LoVo (cell line): ENCODE measurements around the gene SLIT3.

Experiments used
- DNase-seq: peaks from one replicate; pipeline ENCODE4 v3.0.0-alpha.2; 2016; ENCODE audit warnings: low spot score

SLIT3 gene

GRCh38 chr5:168860503-168860902 lies 440.4 kb downstream of the SLIT3 start:
- no peak for DNase-seq

- no peak for DNase-seq
These were observed 440.9 kb downstream of the SLIT3 start for GRCh38 chr5:168860081-168860480.

- no peak for DNase-seq
These were observed 441.5 kb downstream of the SLIT3 start for GRCh38 chr5:168859471-168859870.

- DNase-seq, result no peak
These were observed 441.9 kb downstream of the SLIT3 start for GRCh38 chr5:168858994-168859393.

GRCh38 chr5:168858371-168858770 lies 442.6 kb downstream of the SLIT3 start:
- DNase-seq, result no peak

GRCh38 chr5:168853972-168854371 lies 447.0 kb downstream of the SLIT3 start:
- DNase-seq, result no peak

- DNase-seq, result no peak
These were observed 448.6 kb downstream of the SLIT3 start for GRCh38 chr5:168852329-168852728.

- DNase-seq, result no peak
These were observed 449.0 kb downstream of the SLIT3 start for GRCh38 chr5:168851902-168852321.

GRCh38 chr5:168850683-168851082 lies 450.3 kb downstream of the SLIT3 start:
- DNase-seq, result no peak

- DNase-seq, result no peak
These were observed 452.4 kb downstream of the SLIT3 start for GRCh38 chr5:168848569-168848968.

GRCh38 chr5:168847511-168848073 lies 453.3 kb downstream of the SLIT3 start:
- DNase-seq, result no peak

GRCh38 chr5:168844922-168845296 lies 456.0 kb downstream of the SLIT3 start:
- no peak for DNase-seq

GRCh38 chr5:168844016-168844921 lies 456.7 kb downstream of the SLIT3 start:
- DNase-seq, result no peak

GRCh38 chr5:168843277-168844015 lies 457.5 kb downstream of the SLIT3 start:
- no peak for DNase-seq

- DNase-seq, result no peak
These were observed 458.3 kb downstream of the SLIT3 start for GRCh38 chr5:168842571-168843205.

- no peak for DNase-seq
These were observed 463.1 kb downstream of the SLIT3 start for GRCh38 chr5:168837852-168838251.

- DNase-seq, result no peak
These were observed 464.2 kb downstream of the SLIT3 start for GRCh38 chr5:168836603-168837231.

- no peak for DNase-seq
These were observed 467.0 kb downstream of the SLIT3 start for GRCh38 chr5:168833936-168834335.

GRCh38 chr5:168833383-168833782 lies 467.6 kb downstream of the SLIT3 start:
- DNase-seq, result no peak

- DNase-seq, result no peak
These were observed 468.6 kb downstream of the SLIT3 start for GRCh38 chr5:168832308-168832707.

- DNase-seq, result no peak
These were observed 469.6 kb downstream of the SLIT3 start for GRCh38 chr5:168831383-168831782.

GRCh38 chr5:168830833-168831232 lies 470.1 kb downstream of the SLIT3 start:
- no peak for DNase-seq
